ENCODE results near the gene USP50. TPM values are rescaled to one million over a fixed set of nuclear protein-coding genes. Genes with fewer than 3 reads are reported as not detected.

The USP50 gene
- total and polyA plus RNA-seq, 2 donors (not counting 3 experiments of a cell fraction or from before 2014, with no cell fraction given): not detected

DNA sequence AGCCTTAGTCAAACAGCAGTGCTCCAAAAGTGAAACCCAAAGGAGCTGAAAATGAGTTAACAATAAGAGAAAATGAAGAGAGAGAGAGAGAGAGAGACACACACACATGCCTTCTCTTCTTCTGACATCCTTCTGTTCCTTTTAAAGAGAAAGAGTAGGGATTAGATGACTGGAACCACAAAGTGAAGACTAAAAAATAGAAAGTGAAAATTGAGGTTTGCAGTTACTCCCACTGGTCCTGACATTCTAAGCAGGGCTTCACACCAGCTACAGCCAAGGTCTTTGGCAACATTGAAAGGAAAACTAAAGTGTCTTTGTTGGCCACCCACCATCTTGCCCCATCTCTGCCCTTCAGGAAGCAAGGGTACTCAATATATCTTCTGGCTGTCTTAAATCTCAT lies 59.2 kb downstream of the USP50 start:
- FAIRE-seq (no peak), DNase-seq (ENCODE audit: low read depth, low spot score) (no peak)
- no peaks in the 10 kb centered on the region for H3K4me1 ChIP-seq (ENCODE audit: control insufficient read depth, extremely low read depth, insufficient read depth, low read length)
- CTCF ChIA-PET: no interaction called here
- H3K9me1 ChIP-seq (replicated peaks; ENCODE audit: control insufficient read depth, extremely low read depth, insufficient read depth, low read length): no peaks in the 10 kb centered on the region
- H3K79me2 ChIP-seq (ENCODE audit: control insufficient read depth, insufficient read depth, low read length): no peaks in the 10 kb centered on the region
- H3K9ac ChIP-seq (replicated peaks; ENCODE audit: extremely low read depth, insufficient read depth, low read length): no peak overlapping the region
- intact Hi-C loops (cut with micrococcal nuclease): no loop called here
- TF ChIP-seq POLR2AphosphoS5 (IDR thresholded peaks at IDR 0.05; ENCODE audit: insufficient read depth, low read depth, low read length): no peak
- TF ChIP-seq, protein P1, sequence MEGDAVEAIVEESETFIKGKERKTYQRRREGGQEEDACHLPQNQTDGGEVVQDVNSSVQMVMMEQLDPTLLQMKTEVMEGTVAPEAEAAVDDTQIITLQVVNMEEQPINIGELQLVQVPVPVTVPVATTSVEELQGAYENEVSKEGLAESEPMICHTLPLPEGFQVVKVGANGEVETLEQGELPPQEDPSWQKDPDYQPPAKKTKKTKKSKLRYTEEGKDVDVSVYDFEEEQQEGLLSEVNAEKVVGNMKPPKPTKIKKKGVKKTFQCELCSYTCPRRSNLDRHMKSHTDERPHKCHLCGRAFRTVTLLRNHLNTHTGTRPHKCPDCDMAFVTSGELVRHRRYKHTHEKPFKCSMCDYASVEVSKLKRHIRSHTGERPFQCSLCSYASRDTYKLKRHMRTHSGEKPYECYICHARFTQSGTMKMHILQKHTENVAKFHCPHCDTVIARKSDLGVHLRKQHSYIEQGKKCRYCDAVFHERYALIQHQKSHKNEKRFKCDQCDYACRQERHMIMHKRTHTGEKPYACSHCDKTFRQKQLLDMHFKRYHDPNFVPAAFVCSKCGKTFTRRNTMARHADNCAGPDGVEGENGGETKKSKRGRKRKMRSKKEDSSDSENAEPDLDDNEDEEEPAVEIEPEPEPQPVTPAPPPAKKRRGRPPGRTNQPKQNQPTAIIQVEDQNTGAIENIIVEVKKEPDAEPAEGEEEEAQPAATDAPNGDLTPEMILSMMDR (IDR thresholded peaks at IDR 0.05; ENCODE audit: extremely low read depth in 1 of 2, insufficient read depth in 1 of 2, low read depth in 1 of 2, low read length in 2 of 2): no peak
- TF ChIP-seq JUN (IDR thresholded peaks at IDR 0.05; ENCODE audit: borderline replicate concordance, insufficient read depth, insufficient read length, low read depth): no peak
- TF ChIP-seq, protein P2, sequence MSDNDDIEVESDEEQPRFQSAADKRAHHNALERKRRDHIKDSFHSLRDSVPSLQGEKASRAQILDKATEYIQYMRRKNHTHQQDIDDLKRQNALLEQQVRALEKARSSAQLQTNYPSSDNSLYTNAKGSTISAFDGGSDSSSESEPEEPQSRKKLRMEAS (IDR thresholded peaks at IDR 0.05; ENCODE audit: insufficient read depth, insufficient read length): no peak
- no peak for TF ChIP-seq POLR2A (IDR thresholded peaks at IDR 0.05; ENCODE audit: low read depth, low read length)
- no peak for TF ChIP-seq FOS (IDR thresholded peaks at IDR 0.05; ENCODE audit: borderline replicate concordance, insufficient read depth, low read length)
- no peak for TF ChIP-seq GATA2 (IDR thresholded peaks at IDR 0.05; ENCODE audit: insufficient read depth, insufficient read length, low read depth, low read length)
- TF ChIP-seq MYC (IDR thresholded peaks at IDR 0.05; ENCODE audit: low read depth, low read length): no peak
- no peak for TF ChIP-seq EZH2 (IDR thresholded peaks at IDR 0.05; ENCODE audit: borderline replicate concordance, low read depth, low read length, severe bottlenecking)
- H2AFZ ChIP-seq (ENCODE audit: low read depth, low read length): no peak overlapping the region
- H3K4me2 ChIP-seq (ENCODE audit: insufficient read depth, low read length): no peak overlapping the region
- H4K20me1 ChIP-seq (replicated peaks; ENCODE audit: control insufficient read depth, extremely low read depth, insufficient read depth, low read length): no peaks in the 10 kb centered on the region
- dilution Hi-C loops (cut with MboI; ENCODE audit: extremely low pct_ligation_motif_present, low sequenced_read_pairs): no loop called here
- no peaks in the 10 kb centered on the region for H3K27me3 ChIP-seq (ENCODE audit: control insufficient read depth in 2 of 2, insufficient read depth in 2 of 2, low read length in 2 of 2)
- H3K9me3 ChIP-seq (replicated peaks; ENCODE audit: control insufficient read depth, insufficient read depth, low read length): no peaks in the 10 kb centered on the region
- no peak overlapping the region for H3K4me3 ChIP-seq (replicated peaks in 1 of 3; ENCODE audit: insufficient read depth in 1 of 3, low read depth in 1 of 3, low read length in 3 of 3)
- no TSS peak for BruUV-seq (replicated peaks)
- peaks cover 2 to 14% of the 10 kb centered on the region in 2 experiments for H3K36me3 ChIP-seq (ENCODE audit: control insufficient read depth in 2 of 2, extremely low read depth in 1 of 2, insufficient read depth in 2 of 2, low read length in 2 of 2)
- H3K27ac ChIP-seq (ENCODE audit: insufficient read depth, low read depth, low read length): no peak overlapping the region
- POLR2A ChIA-PET: no interaction called here
